Central memory CD4-positive, alpha-beta T cell (primary cell): Measurements from ENCODE around the gene ACP4.
A peak's percentile ranks its signal among the peaks of the same experiment; 100 is the strongest.

ENCODE experiments used
- DNase-seq: peaks from one replicate; pipeline ENCODE4 v3.0.0; 2022

The ACP4 gene

GRCh38 chr19:50826492-50827240 lies 36.5 kb downstream of the ACP4 start:
- DNase-seq, result no peak

DNA sequence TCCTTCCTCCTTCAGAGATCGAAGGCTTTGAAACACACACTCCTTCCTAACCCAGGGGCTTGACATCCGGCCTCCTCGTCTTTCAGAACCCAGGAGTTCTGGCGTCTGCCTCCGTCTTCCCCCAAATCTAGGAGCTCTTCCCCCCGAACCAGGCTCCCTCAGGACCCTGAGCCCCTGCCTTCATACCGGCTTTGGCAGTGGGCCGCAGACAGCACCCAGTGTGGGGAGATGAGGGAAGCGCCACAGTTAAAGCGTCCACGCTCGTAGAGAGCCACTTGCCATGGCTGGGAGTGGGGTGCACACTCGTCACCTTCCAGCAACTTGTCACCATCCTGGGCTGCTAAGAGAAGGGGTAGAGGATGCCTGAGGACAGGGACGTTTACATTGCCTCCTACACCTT lies 37.3 kb downstream of the ACP4 start:
- DNase-seq, result no peak

DNA sequence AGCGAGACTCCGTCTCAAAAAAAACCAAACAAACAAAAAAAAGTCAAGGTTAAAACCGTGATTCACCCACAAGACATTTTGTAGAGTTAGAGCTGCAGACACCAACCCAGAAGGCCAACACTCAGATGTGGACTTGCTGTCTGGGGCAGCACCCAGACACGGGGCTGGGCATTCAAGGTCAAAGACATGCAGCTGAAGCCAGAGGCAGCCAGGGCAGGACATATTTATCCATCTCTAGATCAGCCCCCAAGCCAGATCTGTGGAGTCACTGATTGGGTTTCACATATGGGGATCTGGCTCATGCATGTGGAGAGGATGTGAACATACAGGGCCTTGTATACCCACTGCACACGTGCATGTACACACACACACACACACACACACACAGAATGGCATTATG lies 39.6 kb downstream of the ACP4 start:
- no peak for DNase-seq

DNA sequence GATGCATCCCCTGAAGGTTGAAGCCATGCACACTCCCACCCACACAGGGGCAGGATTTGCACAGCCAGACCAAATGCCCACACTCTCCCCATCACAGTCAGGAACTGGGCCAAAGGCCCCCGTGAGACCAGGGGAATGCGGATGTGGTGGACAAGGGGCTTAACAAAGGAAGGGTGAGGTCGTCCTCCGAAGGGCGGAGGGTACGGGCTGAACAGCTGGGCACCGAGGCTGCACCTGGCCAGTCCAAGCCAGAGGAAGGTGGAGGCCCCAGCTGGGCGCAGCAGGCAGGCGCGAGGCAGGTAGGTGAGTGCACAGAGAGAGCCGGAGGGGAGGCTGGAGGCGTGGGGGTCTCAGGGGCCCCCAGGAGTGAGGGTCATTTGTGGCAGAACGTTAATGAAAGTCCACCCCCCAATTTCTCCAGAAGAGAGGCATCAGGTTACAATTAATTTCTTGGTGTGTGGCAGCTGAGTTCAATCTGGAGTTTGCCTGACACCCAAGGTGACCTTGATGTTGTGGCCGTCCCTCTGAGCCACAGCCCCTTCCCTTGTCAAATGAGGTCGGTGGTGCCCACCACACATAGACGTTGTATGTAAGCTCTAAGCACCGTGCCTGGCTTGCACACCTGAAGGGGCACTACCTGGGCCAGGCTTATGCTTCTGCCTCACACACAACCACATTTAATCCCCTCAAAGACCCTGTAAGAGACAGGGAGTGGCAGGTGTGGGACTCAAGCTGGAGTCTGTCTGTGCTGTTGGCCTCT lies 40.2 kb downstream of the ACP4 start:
- no peak for DNase-seq

DNA sequence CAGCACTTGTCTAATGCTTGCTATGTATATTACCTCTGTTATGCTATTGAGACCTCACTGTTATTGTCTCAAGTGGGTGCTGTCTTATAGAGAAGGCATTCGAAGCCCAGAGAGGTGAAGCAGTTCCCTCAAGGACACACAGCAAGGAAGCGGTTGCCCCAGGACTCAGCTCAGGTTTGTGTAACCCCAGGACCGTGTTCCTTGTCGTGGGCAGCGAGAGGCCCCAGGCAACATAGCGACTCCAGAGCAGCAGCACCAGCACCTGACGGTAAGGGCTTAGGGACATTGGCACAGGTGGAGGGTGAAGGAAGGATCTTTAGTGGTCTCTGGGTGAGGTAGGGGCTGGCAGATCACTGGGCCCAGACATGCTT lies 40.8 kb downstream of the ACP4 start:
- no peak for DNase-seq

- no peak for DNase-seq
Observed at GRCh38 chr19:50832666-50833065, 42.5 kb downstream of the ACP4 start.

GRCh38 chr19:50833117-50833801 lies 43.0 kb downstream of the ACP4 start, which contains the start of gene KLK15:
Gene KLK15 (minus strand): TSS chr19:50833574. CDS start chr19:50831492, 2,082 bp downstream.
- DNase-seq, result no peak

- DNase-seq, result no peak
Observed at GRCh38 chr19:50833802-50834167, 43.6 kb downstream of the ACP4 start.

DNA sequence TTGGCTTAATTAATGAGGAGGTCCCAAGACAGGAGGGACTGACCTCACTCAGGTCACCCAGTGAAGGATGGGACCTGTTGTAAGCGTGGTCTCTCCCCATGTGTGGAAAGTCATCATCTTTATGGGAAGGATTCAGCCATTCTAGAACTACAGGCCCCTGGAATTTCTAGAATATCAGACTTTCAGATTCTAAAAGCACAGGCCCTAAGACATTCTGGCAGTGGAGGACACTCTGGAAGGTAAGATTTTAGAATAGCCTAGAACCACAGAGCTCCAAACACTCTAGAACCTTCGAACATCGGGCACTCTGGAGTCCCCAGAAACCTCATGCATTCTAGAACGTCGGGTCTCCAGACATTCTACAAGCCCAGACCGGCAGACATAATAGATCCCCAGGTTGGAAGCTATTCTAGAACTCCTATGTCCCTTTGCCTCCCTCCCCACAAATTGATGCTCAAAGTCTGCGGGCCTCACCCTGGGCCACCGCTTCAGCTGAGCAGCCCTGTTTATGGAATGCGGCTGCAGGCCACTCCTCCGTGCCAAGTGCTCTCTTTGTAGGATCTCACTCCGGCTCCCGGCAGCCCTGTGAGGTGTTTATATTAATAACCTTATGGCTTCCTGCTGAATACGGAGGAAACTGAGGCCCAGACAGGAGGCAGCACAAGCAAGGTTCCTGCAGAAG lies 45.0 kb downstream of the ACP4 start:
- DNase-seq, result no peak

GRCh38 chr19:50835785-50836542 lies 45.7 kb downstream of the ACP4 start:
- DNase-seq, result peak; percentile 47

- DNase-seq, result no peak
Observed at GRCh38 chr19:50836543-50837195, 46.5 kb downstream of the ACP4 start.

GRCh38 chr19:50837300-50837699 lies 47.1 kb downstream of the ACP4 start:
- DNase-seq, result no peak

GRCh38 chr19:50838239-50838638 lies 48.0 kb downstream of the ACP4 start:
- DNase-seq, result no peak

DNA sequence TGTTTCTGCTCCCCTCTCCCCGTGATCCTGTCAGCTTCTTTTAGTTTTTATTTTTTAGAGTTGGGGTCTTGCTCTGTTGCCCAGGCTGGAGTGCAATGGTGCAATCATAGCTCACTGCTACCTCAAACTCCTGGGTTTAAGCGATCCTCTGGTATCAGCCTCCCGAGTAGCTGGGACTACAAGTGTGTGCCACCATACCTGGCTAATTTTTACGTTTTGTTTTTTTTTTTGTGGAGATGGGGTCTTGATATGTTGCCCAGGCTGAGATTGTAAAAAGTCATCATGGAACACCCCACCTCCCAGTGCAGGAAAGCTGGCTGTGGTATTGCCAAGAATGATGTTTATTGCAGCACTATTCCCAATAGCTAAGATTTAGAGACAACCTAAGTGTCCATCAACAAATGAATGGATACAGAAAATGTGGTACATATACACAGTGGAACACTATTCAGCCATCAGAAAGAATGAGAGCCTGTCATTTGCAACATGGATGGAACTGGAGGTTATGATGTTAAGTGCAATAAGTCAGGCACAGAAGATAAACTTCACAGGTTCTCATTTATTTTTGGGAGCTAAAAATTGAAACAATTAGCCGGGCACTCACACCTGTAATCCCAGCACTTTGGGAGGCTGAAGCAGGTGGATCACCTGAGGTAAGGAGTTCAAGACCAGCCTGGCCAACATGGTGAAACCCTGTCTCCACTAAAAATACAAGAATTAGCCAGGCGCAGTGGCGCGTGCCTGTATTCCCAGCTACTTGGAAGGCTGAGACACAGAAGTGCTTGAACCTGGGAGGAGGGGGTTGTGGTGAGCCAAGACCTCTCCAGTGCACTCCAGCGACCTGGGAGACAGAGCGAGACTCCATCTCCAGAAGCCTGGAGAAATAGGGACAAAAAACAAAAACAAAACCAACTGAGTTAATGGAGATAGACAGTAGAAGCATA lies 49.8 kb downstream of the ACP4 start:
- no peak for DNase-seq

- no peak for DNase-seq
Observed at GRCh38 chr19:50842130-50842529, 51.9 kb downstream of the ACP4 start.

- no peak for DNase-seq
Observed at GRCh38 chr19:50843205-50843604, 53.0 kb downstream of the ACP4 start.

- DNase-seq, result no peak
Observed at GRCh38 chr19:50843701-50844221, 53.5 kb downstream of the ACP4 start.

GRCh38 chr19:50844296-50844935 lies 54.2 kb downstream of the ACP4 start:
- no peak for DNase-seq
